SK-N-SH (cell line): Measurements from ENCODE around the gene ENTHD1. TPM values are rescaled to one million over a fixed set of nuclear protein-coding genes. Genes with fewer than 3 reads are reported as not detected.

ENCODE experiments used
- CTCF ChIA-PET: fragments of 300-600, 350-600 bp; formaldehyde crosslinking; extraction: SDS; loops from one replicate; lab custom pipeline; 2021; lab: Yijun Ruan, JAX
- POLR2A ChIA-PET: fragments of 350-600 bp; sonication (Branson Sonifier 250); formaldehyde crosslinking; extraction: SDS; loops from one replicate; lab custom pipeline; 2020; ENCODE audit warnings: antibody characterized with exemption, inconsistent platforms; lab: Yijun Ruan, JAX
- DNase-seq: peaks from one replicate; pipeline ENCODE4 v3.0.0; 2012
- H2AFZ ChIP-seq: fragments of 200-600 bp; sonication (generic); 2 replicates; pipeline ENCODE4 v1.8.1; 2016; ENCODE audit warnings: antibody characterized with exemption, mild to moderate bottlenecking, low read depth
- H3F3A ChIP-seq: fragments of 200-600 bp; sonication (generic); replicated peaks from 2 replicates; pipeline ENCODE3; 2016; ENCODE audit warnings: antibody characterized with exemption, mild to moderate bottlenecking; ENCODE audit not compliant: insufficient read depth
- H3K27ac ChIP-seq, 2 experiments: fragments of 200-500 bp in 1 of 2; fragments of 200-600 bp in 1 of 2; sonication (Bioruptor generic) in 1 of 2; sonication (generic), shearing (Covaris generic) in 1 of 2; 2 replicates each; pipeline versions ENCODE4 v1.5.1 to v1.6.1; 2014 to 2016; ENCODE audit warnings: low read depth in 2 of 2, inconsistent platforms in 1 of 2, low read length in 1 of 2, mild to moderate bottlenecking in 1 of 2, mixed read lengths in 1 of 2
- H3K27me3 ChIP-seq: fragments of 200-600 bp; sonication (generic), shearing (Covaris generic); 2 replicates; pipeline ENCODE4 v1.6.1; 2016; ENCODE audit warnings: mixed run types; ENCODE audit not compliant: insufficient read depth
- H3K36me3 ChIP-seq, 2 experiments: fragments of 200-500 bp in 1 of 2; fragments of 200-600 bp in 1 of 2; sonication (Bioruptor generic) in 1 of 2; sonication (generic) in 1 of 2; replicated peaks in 1 of 2; 2 replicates each; pipeline versions ENCODE3 to v1.5.1; 2014 to 2016; ENCODE audit warnings: low read length in 1 of 2, mild to moderate bottlenecking in 1 of 2; ENCODE audit not compliant: insufficient read depth in 2 of 2, control insufficient read depth in 1 of 2
- H3K4me1 ChIP-seq, 2 experiments: fragments of 200-500 bp in 1 of 2; fragments of 200-600 bp in 1 of 2; sonication (Bioruptor generic) in 1 of 2; sonication (generic), shearing (Covaris generic) in 1 of 2; 2 replicates each; pipeline versions ENCODE4 v1.5.1 to v1.6.1; 2014 to 2016; ENCODE audit warnings: low read depth in 1 of 2, low read length in 1 of 2, mixed run types in 1 of 2; ENCODE audit not compliant: insufficient read depth in 2 of 2, control insufficient read depth in 1 of 2
- H3K4me2 ChIP-seq: fragments of 200-600 bp; sonication (generic), shearing (Covaris generic); 2 replicates; pipeline ENCODE4 v1.6.1; 2017; ENCODE audit warnings: mixed run types
- H3K4me3 ChIP-seq, 2 experiments: fragments of 200-500 bp in 1 of 2; fragments of 200-600 bp in 1 of 2; sonication (Bioruptor generic) in 1 of 2; sonication (generic), shearing (Covaris generic) in 1 of 2; 2 replicates each; pipeline versions ENCODE4 v1.5.1 to v1.8.1; 2014 to 2016; ENCODE audit warnings: low read depth in 2 of 2, inconsistent platforms in 1 of 2, low read length in 1 of 2, mild to moderate bottlenecking in 1 of 2, mixed read lengths in 1 of 2, moderate library complexity in 1 of 2
- H3K79me2 ChIP-seq: fragments of 200-600 bp; sonication (generic); 2 replicates; pipeline ENCODE4 v1.8.1; 2017; ENCODE audit warnings: mild to moderate bottlenecking; ENCODE audit not compliant: insufficient read depth
- H3K9ac ChIP-seq: fragments of 200-600 bp; sonication (generic); 2 replicates; pipeline ENCODE4 v1.6.1; 2017; ENCODE audit warnings: mixed run types
- H3K9me2 ChIP-seq: fragments of 200-600 bp; sonication (generic); 2 replicates; pipeline ENCODE4 v1.6.1; 2017; ENCODE audit warnings: mixed run types
- H3K9me3 ChIP-seq: fragments of 200-600 bp; sonication (generic); 2 replicates; pipeline ENCODE4 v1.6.1; 2017; ENCODE audit warnings: mixed run types, mild to moderate bottlenecking, moderate library complexity
- H4K20me1 ChIP-seq: fragments of 200-600 bp; sonication (generic); 2 replicates; pipeline ENCODE4 v1.6.1; 2017; ENCODE audit warnings: mild to moderate bottlenecking, mixed run types; ENCODE audit not compliant: insufficient read depth
- CHD2 ChIP-seq: fragments of 150-350 bp; IDR thresholded peaks from 2 replicates; pipeline ENCODE4 v1.6.1; 2018; ENCODE audit warnings: low read length; ENCODE audit not compliant: partially characterized antibody
- CTCF ChIP-seq: fragments of 200-600 bp; sonication (generic); IDR thresholded peaks from 2 replicates; pipeline ENCODE4 v1.6.1; 2017; ENCODE audit warnings: antibody characterized with exemption, mild to moderate bottlenecking, moderate library complexity
- ELF1 ChIP-seq: IDR thresholded peaks from 2 replicates; pipeline ENCODE4 v1.4.0; 2012
- EZH2phosphoT487 ChIP-seq: fragments of 200-600 bp; sonication (generic); IDR thresholded peaks from 2 replicates; pipeline ENCODE4 v1.6.1; 2017; ENCODE audit warnings: low read depth, mixed run types, mild to moderate bottlenecking, antibody characterized with exemption, moderate library complexity, borderline replicate concordance
- FOSL2 ChIP-seq: IDR thresholded peaks from 2 replicates; pipeline ENCODE4 v1.4.0; 2012; ENCODE audit warnings: low read depth, mild to moderate bottlenecking, moderate library complexity, borderline replicate concordance
- FOXJ3 ChIP-seq: sonication (generic); formaldehyde crosslinking; IDR thresholded peaks from 2 replicates; pipeline ENCODE4 v1.5.1; 2020; ENCODE audit warnings: mild to moderate bottlenecking, missing genetic modification reagents
- FOXM1 ChIP-seq: IDR thresholded peaks from 2 replicates; pipeline ENCODE4 v1.4.0; 2012; ENCODE audit warnings: low read depth, mild to moderate bottlenecking
- GATA2 ChIP-seq: sonication (generic); formaldehyde crosslinking; IDR thresholded peaks from 2 replicates; pipeline ENCODE4 v1.5.0; 2020; ENCODE audit warnings: mild to moderate bottlenecking, missing genetic modification reagents
- IRF3 ChIP-seq: fragments of 150-350 bp; IDR thresholded peaks from 2 replicates; pipeline ENCODE4 v1.6.1; 2016; ENCODE audit warnings: mild to moderate bottlenecking, low read depth, low read length
- JUND ChIP-seq: IDR thresholded peaks from 2 replicates; pipeline ENCODE4 v1.4.0; 2012
- MAX ChIP-seq: IDR thresholded peaks from 2 replicates; pipeline ENCODE4 v1.4.0; 2012; ENCODE audit warnings: low read depth
- MEF2A ChIP-seq: IDR thresholded peaks from 2 replicates; pipeline ENCODE4 v1.4.0; 2012; ENCODE audit warnings: low read depth, borderline replicate concordance
- MXI1 ChIP-seq: IDR thresholded peaks from 2 replicates; pipeline ENCODE4 v1.6.1; 2012; ENCODE audit warnings: mild to moderate bottlenecking, low read depth, low read length, improper control_type of control experiment
- NFIC ChIP-seq: IDR thresholded peaks from 2 replicates; pipeline ENCODE4 v1.4.0; 2012; ENCODE audit warnings: borderline replicate concordance
- RAD21 ChIP-seq: IDR thresholded peaks from 2 replicates; pipeline ENCODE4 v1.6.1; 2012; ENCODE audit warnings: mild to moderate bottlenecking, low read length
- RCOR1 ChIP-seq: fragments of 150-350 bp; IDR thresholded peaks from 2 replicates; pipeline ENCODE4 v1.6.1; 2017; ENCODE audit warnings: antibody characterized with exemption, low read length
- RFX5 ChIP-seq: IDR thresholded peaks from 2 replicates; pipeline ENCODE4 v1.6.1; 2012; ENCODE audit warnings: mild to moderate bottlenecking, improper control_type of control experiment, low read length
- RXRA ChIP-seq: IDR thresholded peaks from 2 replicates; pipeline ENCODE4 v1.4.0; 2012; ENCODE audit warnings: low read depth, mild to moderate bottlenecking, borderline replicate concordance
- SIN3A ChIP-seq: IDR thresholded peaks from 2 replicates; pipeline ENCODE4 v1.6.1; 2012; ENCODE audit warnings: low read depth, mild to moderate bottlenecking, low read length, moderate library complexity, borderline replicate concordance
- TCF12 ChIP-seq: IDR thresholded peaks from 2 replicates; pipeline ENCODE4 v1.4.0; 2012
- TEAD4 ChIP-seq: IDR thresholded peaks from 2 replicates; pipeline ENCODE4 v1.4.0; 2012; ENCODE audit warnings: mild to moderate bottlenecking, borderline replicate concordance; ENCODE audit not compliant: insufficient read depth
- USF2 ChIP-seq: fragments of 150-350 bp; IDR thresholded peaks from 2 replicates; pipeline ENCODE4 v1.6.1; 2017; ENCODE audit warnings: antibody characterized with exemption, low read length, low read depth, borderline replicate concordance
- YY1 ChIP-seq: IDR thresholded peaks from 2 replicates; pipeline ENCODE4 v1.4.0; 2012; ENCODE audit warnings: low read depth, mild to moderate bottlenecking
- WGBS: methylation state at CpG from one replicate; pipeline ENCODE4 v1.1.6; 2017; ENCODE audit warnings: low lambda C conversion rate; 5-methylcytosine and 5-hydroxymethylcytosine counted together
- polyA plus RNA-seq, 3 experiments: library from polyadenylated mRNA; depleted of rRNA; stranded (reverse); fragments of >200 nt; gene quantifications; 2 replicates each; pipeline ENCODE4 v1.2.3, GENCODE V29; 2012

The ENTHD1 gene
- polyA plus RNA-seq, 1 of the 3 experiments (the other 2 are of a cell fraction): not detected

GRCh38 chr22:39728236-39728860 lies 165.2 kb downstream of the ENTHD1 start:
- ChIA-PET CTCF (no interaction called here), POLR2A (no interaction called here)
- Histone ChIP-seq H3F3A (no peaks in the 10 kb centered on the region), H3K27ac (no peak overlapping the region), H3K9ac (no peak overlapping the region), H4K20me1 (no peaks in the 10 kb centered on the region), H3K79me2 (no peaks in the 10 kb centered on the region), H3K36me3 (no peaks in the 10 kb centered on the region), H2AFZ (no peak overlapping the region), H3K27me3 (no peaks in the 10 kb centered on the region), H3K4me1 (no peaks in the 10 kb centered on the region), H3K4me3 (no peak overlapping the region), H3K4me2 (no peak overlapping the region), H3K9me3 (no peaks in the 10 kb centered on the region), H3K9me2 (no peaks in the 10 kb centered on the region)
- no peak for DNase-seq
- 55% methylated on average over 2 of the region's 12 CpGs for WGBS
- TF ChIP-seq MEF2A (no peak), FOSL2 (no peak), JUND (no peak), RAD21 (no peak), TCF12 (no peak), GATA2 (no peak), EZH2phosphoT487 (no peak), TEAD4 (no peak), SIN3A (no peak), ELF1 (no peak), MAX (no peak), RCOR1 (no peak), RFX5 (no peak), MXI1 (no peak), FOXJ3 (no peak), IRF3 (no peak), CHD2 (no peak)

- Histone ChIP-seq H3K27me3 (no peaks in the 10 kb centered on the region), H3K27ac (no peak overlapping the region), H3K4me2 (no peak overlapping the region), H3K4me1 (no peaks in the 10 kb centered on the region), H3K36me3 (no peaks in the 10 kb centered on the region), H3K4me3 (no peak overlapping the region), H3K9me2 (no peaks in the 10 kb centered on the region), H3F3A (no peaks in the 10 kb centered on the region), H3K9me3 (no peaks in the 10 kb centered on the region), H3K79me2 (no peaks in the 10 kb centered on the region), H4K20me1 (no peaks in the 10 kb centered on the region), H3K9ac (no peak overlapping the region), H2AFZ (no peak overlapping the region)
- DNase-seq: no peak
- ChIA-PET CTCF (no interaction called here), POLR2A (no interaction called here)
- WGBS: 54% methylated on average over 12 of the region's 15 CpGs
- TF ChIP-seq MXI1 (no peak), FOXM1 (no peak), SIN3A (no peak), TEAD4 (no peak), RFX5 (no peak), RXRA (no peak), EZH2phosphoT487 (no peak), RAD21 (no peak), NFIC (no peak), CTCF (no peak), MAX (no peak), USF2 (no peak), GATA2 (no peak), YY1 (no peak)
These were observed 166.0 kb downstream of the ENTHD1 start for GRCh38 chr22:39727541-39727940.
